Measurements from ENCODE around the gene MTERF4. TPM values are rescaled to one million over a fixed set of nuclear protein-coding genes. Genes with fewer than 3 reads are reported as not detected.

MTERF4 gene
- 17.3 and 17.4 TPM in 2 replicates for total RNA-seq

GRCh38 chr2:241102239-241102803 lies at the start of gene MTERF4:
MTERF4 (minus strand) TSS chr2:241102287; CDS start chr2:241102273, 14 bp downstream.

GRCh38 chr2:241149925-241150659 lies 48.0 kb upstream of the MTERF4 start, which contains the start of gene PPP1R7:
PPP1R7 (plus strand) TSS chr2:241150467; CDS start chr2:241150496, 29 bp downstream.

GRCh38 chr2:241148891-241149674 lies 47.0 kb upstream of the MTERF4 start, which contains the start of gene PASK:
PASK (minus strand) TSS chr2:241149472; CDS start chr2:241143032, 6,440 bp downstream.

Other genes with a start within 250 kb of the MTERF4 start
- not detected in 2 replicates for gene AGXT, start 233.5 kb downstream of the MTERF4 start, total RNA-seq
- not detected in 2 replicates for gene MAB21L4, start 206.1 kb downstream of the MTERF4 start, total RNA-seq
- gene CROCC2, start 196.0 kb downstream of the MTERF4 start, total RNA-seq = not detected in 2 replicates
- 17.0 and 27.7 TPM in 2 replicates for gene SNED1, start 103.7 kb downstream of the MTERF4 start, total RNA-seq
- 1.5 and 3.2 TPM in 2 replicates for gene PASK, start 47.2 kb upstream of the MTERF4 start, total RNA-seq
- 40.9 and 74.5 TPM in 2 replicates for gene PPP1R7, start 48.2 kb upstream of the MTERF4 start, total RNA-seq
- gene ANO7, start 86.4 kb upstream of the MTERF4 start, total RNA-seq = 0.51 and 0.70 TPM in 2 replicates
- gene HDLBP, start 213.4 kb upstream of the MTERF4 start, total RNA-seq = 520 and 711 TPM in 2 replicates
- 289 and 409 TPM in 2 replicates for gene SEPTIN2, start 213.6 kb upstream of the MTERF4 start, total RNA-seq